Measurements from ENCODE around the gene ZDHHC3.

Gene ZDHHC3

DNA sequence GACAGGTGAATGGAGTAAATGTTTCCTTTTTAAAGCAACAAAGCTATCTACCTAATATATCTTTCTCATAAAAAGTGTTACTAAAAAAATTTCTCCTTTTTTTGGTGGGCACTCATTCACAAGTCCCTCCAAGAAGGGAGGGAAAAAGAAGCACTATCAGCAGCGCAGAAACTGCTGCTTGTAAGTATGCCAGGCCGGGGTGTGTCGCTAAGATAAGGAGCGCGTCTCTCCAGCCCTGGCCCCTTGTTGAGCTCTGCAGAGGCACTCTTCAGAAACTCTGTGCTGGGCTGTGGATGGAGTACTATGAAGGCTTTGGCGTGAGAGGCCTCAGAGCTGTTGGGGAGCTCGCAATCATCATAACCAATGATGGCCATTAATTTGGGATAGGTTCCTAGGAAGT, 49.1 kb downstream of the ZDHHC3 start:
- no peak overlapping the region for H3K4me3 ChIP-seq (ENCODE audit: low read depth, low read length)
- H3K27ac ChIP-seq (ENCODE audit: low read depth, low read length), result no peak overlapping the region
- no peaks in the 10 kb centered on the region for H3K4me1 ChIP-seq (ENCODE audit: control insufficient read depth, insufficient read depth, low read length)
- no peaks in the 10 kb centered on the region for H3K27me3 ChIP-seq (ENCODE audit: control insufficient read depth, insufficient read depth, low read length)
- H3K9ac ChIP-seq (ENCODE audit: low read length), result no peak overlapping the region
- no peaks in the 10 kb centered on the region for H3K9me3 ChIP-seq (ENCODE audit: control insufficient read depth, insufficient read depth, low read depth, low read length)
- H3K36me3 ChIP-seq (ENCODE audit: control insufficient read depth, insufficient read depth, low read length), result peaks cover 68% of the 10 kb centered on the region

DNA sequence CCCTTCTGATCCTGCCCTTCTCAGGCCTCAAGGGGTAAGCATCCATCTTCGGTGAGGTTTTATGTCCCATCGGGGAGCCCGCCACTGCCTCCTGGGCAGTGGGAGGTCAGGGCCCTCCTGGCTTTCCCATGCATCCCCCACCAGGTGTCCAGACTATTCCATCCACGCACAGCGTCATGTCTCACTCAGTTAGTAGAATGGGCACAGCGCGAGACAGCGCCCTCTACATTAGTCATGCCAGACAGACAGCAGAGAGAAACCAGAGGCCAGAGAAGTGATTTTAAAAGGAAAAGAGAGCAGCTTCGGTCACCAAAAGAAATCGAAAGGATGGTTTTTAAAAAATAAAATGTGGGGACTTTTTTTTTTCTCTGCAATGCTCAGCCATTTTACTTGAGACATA, 49.8 kb downstream of the ZDHHC3 start:
- H3K4me3 ChIP-seq (ENCODE audit: low read depth, low read length), result no peak overlapping the region
- no peaks in the 10 kb centered on the region for H3K27me3 ChIP-seq (ENCODE audit: control insufficient read depth, insufficient read depth, low read length)

DNA sequence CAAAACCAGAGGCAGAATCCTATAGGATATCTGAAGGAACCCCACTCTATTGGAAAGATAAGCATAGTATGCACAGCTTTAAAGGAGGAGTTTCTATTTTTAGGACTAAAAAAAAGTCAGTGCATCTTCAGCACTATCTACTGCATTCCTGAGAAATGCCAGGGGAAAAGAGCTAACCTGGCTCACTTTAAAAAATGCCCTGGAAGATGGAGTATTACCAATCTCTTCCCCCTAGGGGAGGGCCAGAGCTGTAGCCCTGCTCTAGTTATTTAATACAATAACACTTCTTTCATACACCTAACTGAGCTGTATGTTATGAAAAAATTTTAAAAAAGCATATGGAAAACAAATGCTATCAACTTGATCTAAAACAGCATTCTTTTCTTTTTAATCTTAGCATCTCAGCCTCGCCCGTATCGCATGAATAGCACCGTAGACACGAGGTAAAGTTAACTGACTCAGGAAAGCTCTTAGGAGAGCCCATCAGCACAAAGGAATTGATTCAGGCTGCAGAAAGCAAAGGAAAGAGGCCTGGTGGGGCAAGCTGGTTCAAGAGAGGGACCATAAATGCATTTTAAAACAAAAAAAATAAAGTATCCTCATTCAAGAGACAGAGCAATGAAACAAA, 51.4 kb downstream of the ZDHHC3 start:
- no peaks in the 10 kb centered on the region for H3K4me1 ChIP-seq (ENCODE audit: control insufficient read depth, insufficient read depth, low read length)
- H3K27me3 ChIP-seq (ENCODE audit: control insufficient read depth, insufficient read depth, low read length), result no peaks in the 10 kb centered on the region
- H3K9me3 ChIP-seq (ENCODE audit: control insufficient read depth, insufficient read depth, low read depth, low read length), result no peaks in the 10 kb centered on the region
- H3K36me3 ChIP-seq (ENCODE audit: control insufficient read depth, insufficient read depth, low read length), result peaks cover 62% of the 10 kb centered on the region
- H3K9ac ChIP-seq (ENCODE audit: low read length), result no peak overlapping the region
- no peak overlapping the region for H3K4me3 ChIP-seq (ENCODE audit: low read depth, low read length)
- H3K27ac ChIP-seq (ENCODE audit: low read depth, low read length), result no peak overlapping the region

More for the DNA sequence above, 49.8 kb downstream of the ZDHHC3 start:
- Histone ChIP-seq H3K9ac (ENCODE audit: low read length) (no peak overlapping the region), H3K27ac (ENCODE audit: low read depth, low read length) (no peak overlapping the region), H3K36me3 (ENCODE audit: control insufficient read depth, insufficient read depth, low read length) (peaks cover 69% of the 10 kb centered on the region), H3K4me1 (ENCODE audit: control insufficient read depth, insufficient read depth, low read length) (no peaks in the 10 kb centered on the region), H3K9me3 (ENCODE audit: control insufficient read depth, insufficient read depth, low read depth, low read length) (no peaks in the 10 kb centered on the region)

DNA sequence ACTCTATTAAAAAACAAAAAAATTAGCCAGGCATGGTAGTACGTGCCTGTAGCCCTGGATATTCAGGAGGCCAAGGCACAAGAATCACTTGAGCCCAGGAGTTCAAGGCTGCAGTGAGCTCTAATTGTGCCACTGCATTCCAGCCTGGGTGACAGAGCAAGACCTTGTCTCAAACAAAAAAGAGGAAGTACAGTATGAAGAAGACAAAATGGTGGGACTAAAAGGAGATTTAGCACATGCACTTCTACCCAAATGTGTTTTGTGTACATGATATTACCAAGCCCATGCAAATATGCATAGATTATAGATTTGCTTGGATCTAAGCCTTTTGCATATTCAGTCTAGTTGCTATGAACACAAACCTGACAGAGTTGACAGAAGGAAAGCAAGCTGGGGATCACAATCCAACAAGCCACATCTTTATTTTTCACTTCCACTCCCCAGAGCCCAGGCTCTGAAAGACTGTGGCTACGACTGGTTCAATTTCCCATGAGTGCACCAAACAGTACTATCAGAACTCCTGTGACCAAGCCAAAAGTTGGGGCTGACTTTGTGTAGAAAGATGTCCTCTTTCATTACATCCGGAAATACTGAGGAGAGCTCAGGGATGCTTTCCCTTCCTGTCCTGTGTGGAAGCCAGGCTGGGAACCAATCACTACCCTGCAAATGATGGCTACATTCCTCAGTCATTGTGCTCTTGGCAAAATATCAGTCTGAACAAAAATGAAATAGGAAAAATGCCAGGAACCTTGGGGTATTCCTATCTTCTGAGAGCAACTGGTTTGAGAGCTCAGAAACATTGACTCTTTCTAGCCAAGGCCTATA, 52.1 kb downstream of the ZDHHC3 start:
- H3K36me3 ChIP-seq (ENCODE audit: control insufficient read depth, insufficient read depth, low read length), result peaks cover 55% of the 10 kb centered on the region
- no peaks in the 10 kb centered on the region for H3K27me3 ChIP-seq (ENCODE audit: control insufficient read depth, insufficient read depth, low read length)
- no peak overlapping the region for H3K9ac ChIP-seq (ENCODE audit: low read length)
- no peaks in the 10 kb centered on the region for H3K9me3 ChIP-seq (ENCODE audit: control insufficient read depth, insufficient read depth, low read depth, low read length)
- no peak overlapping the region for H3K4me3 ChIP-seq (ENCODE audit: low read depth, low read length)
- H3K4me1 ChIP-seq (ENCODE audit: control insufficient read depth, insufficient read depth, low read length), result no peaks in the 10 kb centered on the region
- H3K27ac ChIP-seq (ENCODE audit: low read depth, low read length), result no peak overlapping the region

DNA sequence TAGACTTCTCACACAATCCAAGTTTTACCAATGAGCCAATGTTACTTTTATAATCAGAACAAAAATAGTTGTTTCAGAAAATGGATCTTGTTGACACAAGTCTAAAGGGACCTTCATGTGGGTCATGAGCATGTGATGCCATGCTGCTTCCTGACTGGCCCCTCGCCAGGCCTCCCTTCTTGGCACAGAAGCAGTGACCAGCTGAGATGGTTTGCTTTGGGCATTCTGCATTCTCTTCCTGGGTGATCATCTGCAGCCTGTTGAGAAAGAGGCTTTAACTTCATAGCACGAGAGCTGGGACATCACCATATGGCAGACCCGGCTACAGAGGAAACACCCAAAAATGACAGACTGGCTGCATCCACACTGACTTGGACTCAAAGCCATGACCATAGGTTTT, 55.9 kb downstream of the ZDHHC3 start:
- H3K9ac ChIP-seq (ENCODE audit: low read length), result no peak overlapping the region
- no peaks in the 10 kb centered on the region for H3K9me3 ChIP-seq (ENCODE audit: control insufficient read depth, insufficient read depth, low read depth, low read length)
- peaks cover 27% of the 10 kb centered on the region for H3K36me3 ChIP-seq (ENCODE audit: control insufficient read depth, insufficient read depth, low read length)
- no peaks in the 10 kb centered on the region for H3K27me3 ChIP-seq (ENCODE audit: control insufficient read depth, insufficient read depth, low read length)
- no peak overlapping the region for H3K27ac ChIP-seq (ENCODE audit: low read depth, low read length)
- peaks cover 4% of the 10 kb centered on the region; the same call in 1 of the 2 replicates for H3K4me1 ChIP-seq (ENCODE audit: control insufficient read depth, insufficient read depth, low read length)
- H3K4me3 ChIP-seq (ENCODE audit: low read depth, low read length), result no peak overlapping the region

DNA sequence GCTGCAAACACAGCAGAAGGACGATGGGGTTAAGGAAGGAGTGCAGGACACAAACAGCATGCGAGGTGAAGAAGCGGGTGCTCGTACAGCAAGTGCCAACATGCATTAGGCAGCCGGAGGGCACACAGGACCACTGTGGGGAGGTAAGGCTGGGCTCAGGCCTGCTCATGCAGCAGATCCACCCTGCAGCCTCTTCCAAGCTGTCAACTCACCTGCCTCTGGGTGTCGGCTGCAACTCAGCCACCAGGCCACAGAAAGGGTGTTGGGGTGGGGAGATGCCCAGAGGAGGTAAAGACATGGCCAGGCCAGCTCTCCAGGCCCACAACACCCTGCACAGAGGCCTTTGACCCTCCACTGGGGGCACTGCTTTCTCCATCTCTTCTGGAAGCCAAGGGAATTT, 57.4 kb downstream of the ZDHHC3 start:
- Histone ChIP-seq H3K4me3 (ENCODE audit: low read depth, low read length) (no peak overlapping the region), H3K27ac (ENCODE audit: low read depth, low read length) (no peak overlapping the region), H3K9me3 (ENCODE audit: control insufficient read depth, insufficient read depth, low read depth, low read length) (no peaks in the 10 kb centered on the region), H3K9ac (ENCODE audit: low read length) (no peak overlapping the region), H3K27me3 (ENCODE audit: control insufficient read depth, insufficient read depth, low read length) (no peaks in the 10 kb centered on the region), H3K4me1 (ENCODE audit: control insufficient read depth, insufficient read depth, low read length) (peaks cover 6% of the 10 kb centered on the region; the same call in 1 of the 2 replicates), H3K36me3 (ENCODE audit: control insufficient read depth, insufficient read depth, low read length) (peaks cover 23% of the 10 kb centered on the region)

DNA sequence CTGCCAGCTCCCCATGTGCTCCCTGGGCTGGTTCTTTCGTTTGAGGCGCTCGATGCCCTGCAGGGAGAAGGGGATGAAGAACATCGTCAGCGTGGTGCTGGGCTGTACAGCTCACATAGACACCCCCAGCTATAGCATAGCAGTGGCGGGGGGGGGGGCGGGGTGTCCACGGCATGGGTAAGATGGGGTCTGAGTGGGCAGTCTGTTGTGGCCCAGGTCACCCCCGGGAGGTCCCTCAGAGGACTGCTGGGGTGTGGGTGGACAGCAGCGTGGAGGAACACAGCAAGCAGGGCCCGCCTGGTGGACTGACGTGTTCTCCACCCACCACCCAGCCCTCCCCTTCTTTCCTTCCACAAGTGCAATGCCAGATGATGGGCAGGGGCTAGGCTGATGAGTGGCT, 57.9 kb downstream of the ZDHHC3 start:
- Histone ChIP-seq H3K4me3 (ENCODE audit: low read depth, low read length) (no peak overlapping the region), H3K9ac (ENCODE audit: low read length) (no peak overlapping the region), H3K27me3 (ENCODE audit: control insufficient read depth, insufficient read depth, low read length) (no peaks in the 10 kb centered on the region), H3K9me3 (ENCODE audit: control insufficient read depth, insufficient read depth, low read depth, low read length) (no peaks in the 10 kb centered on the region), H3K36me3 (ENCODE audit: control insufficient read depth, insufficient read depth, low read length) (peaks cover 22% of the 10 kb centered on the region), H3K27ac (ENCODE audit: low read depth, low read length) (no peak overlapping the region), H3K4me1 (ENCODE audit: control insufficient read depth, insufficient read depth, low read length) (peaks cover 7% of the 10 kb centered on the region; the same call in 1 of the 2 replicates)

DNA sequence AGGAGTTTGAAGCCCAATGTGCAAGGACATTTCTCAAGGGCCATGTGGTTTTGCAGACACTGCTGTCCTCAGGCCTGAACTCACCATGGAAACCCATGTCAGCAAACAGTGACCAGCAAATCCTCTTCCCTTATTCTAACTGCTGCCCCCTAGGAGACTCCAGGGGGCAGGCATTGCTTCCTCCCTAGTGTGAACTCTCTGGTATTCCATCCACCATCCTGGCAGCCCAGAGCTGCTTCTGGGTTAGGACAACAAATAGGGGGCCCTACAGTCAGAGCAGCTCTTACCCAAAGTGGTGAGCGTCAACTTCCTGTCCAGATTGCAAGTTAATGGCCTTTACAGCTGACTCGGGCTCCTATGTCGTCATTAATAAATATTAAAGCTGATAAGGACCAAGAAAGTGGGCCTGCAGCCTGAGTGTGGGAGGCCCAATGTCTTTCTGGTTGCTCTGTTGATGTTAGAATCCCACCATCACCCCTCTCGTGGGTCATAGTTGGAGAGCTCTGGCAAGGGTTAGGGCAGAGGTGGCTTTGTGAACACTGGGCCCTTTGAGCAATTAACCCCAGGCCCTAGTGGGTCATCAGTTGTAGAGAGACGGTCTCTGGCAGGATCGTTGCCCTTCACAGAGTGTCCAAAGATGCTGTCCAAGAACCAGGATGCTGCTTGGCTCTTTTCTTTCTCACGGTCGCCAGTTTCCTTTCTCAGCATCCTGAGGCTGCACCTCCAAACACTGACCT, 60.1 kb downstream of the ZDHHC3 start:
- Histone ChIP-seq H3K4me3 (ENCODE audit: low read depth, low read length) (no peak overlapping the region), H3K9me3 (ENCODE audit: control insufficient read depth, insufficient read depth, low read depth, low read length) (no peaks in the 10 kb centered on the region), H3K27ac (ENCODE audit: low read depth, low read length) (no peak overlapping the region), H3K27me3 (ENCODE audit: control insufficient read depth, insufficient read depth, low read length) (no peaks in the 10 kb centered on the region), H3K9ac (ENCODE audit: low read length) (no peak overlapping the region), H3K36me3 (ENCODE audit: control insufficient read depth, insufficient read depth, low read length) (0 out of 2 replicates have a peak, but pooled peaks cover 9% of the 10 kb centered on the region), H3K4me1 (ENCODE audit: control insufficient read depth, insufficient read depth, low read length) (peaks cover 7% of the 10 kb centered on the region; the same call in 1 of the 2 replicates)

DNA sequence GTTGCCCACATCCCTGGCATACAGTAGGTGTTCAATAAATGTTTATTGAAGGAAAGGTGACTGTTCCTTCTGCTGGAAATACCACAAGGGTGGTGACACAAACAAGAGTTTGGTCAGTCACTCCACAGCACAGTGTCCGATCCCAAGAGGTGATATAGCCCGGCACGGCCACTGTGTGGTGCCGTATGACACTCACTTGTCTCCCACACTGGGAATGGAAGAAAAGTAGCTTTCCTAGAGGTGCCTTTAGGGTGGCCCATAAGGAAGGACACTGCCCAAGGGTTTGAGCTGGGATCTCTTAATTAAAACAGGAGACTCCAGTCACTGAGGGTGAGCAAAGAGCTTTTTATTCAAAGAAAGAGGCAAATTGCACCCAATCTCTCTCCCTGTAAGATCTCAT, 61.0 kb downstream of the ZDHHC3 start:
- H3K4me1 ChIP-seq (ENCODE audit: control insufficient read depth, insufficient read depth, low read length), result peaks cover 7% of the 10 kb centered on the region; the same call in 1 of the 2 replicates
- no peaks in the 10 kb centered on the region for H3K27me3 ChIP-seq (ENCODE audit: control insufficient read depth, insufficient read depth, low read length)
- no peak overlapping the region for H3K4me3 ChIP-seq (ENCODE audit: low read depth, low read length)
- H3K9ac ChIP-seq (ENCODE audit: low read length), result no peak overlapping the region
- H3K27ac ChIP-seq (ENCODE audit: low read depth, low read length), result no peak overlapping the region
- 0 out of 2 replicates have a peak, but pooled peaks cover 3% of the 10 kb centered on the region for H3K36me3 ChIP-seq (ENCODE audit: control insufficient read depth, insufficient read depth, low read length)
- H3K9me3 ChIP-seq (ENCODE audit: control insufficient read depth, insufficient read depth, low read depth, low read length), result no peaks in the 10 kb centered on the region

DNA sequence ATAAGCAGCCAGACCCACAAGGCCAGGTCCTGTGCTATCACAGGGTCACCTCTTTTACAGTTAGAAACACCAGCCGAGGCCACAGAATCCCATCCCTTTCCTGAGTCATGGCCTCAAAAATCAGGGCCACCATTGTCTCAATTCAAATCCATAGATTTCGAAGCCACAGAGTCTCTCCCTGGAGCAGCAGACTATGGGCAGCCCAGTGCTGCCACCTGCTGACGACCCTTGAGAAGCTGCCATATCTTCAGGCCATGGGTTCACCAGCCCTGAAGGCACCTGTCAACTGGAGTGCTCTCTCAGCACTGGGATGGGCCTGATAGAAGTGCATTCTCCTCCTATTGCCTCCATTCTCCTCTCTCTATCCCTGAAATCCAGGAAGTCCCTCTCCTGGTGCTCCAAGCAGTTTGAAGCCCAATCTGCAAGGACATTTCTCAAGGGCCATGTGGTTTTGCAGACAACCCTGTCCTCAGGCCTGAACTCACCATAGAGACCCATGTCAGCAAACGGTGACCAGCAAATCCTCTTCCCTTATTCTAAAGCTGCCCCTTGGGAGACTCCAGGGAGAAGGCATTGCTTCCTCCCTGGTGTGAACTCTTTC, 62.0 kb downstream of the ZDHHC3 start:
- 0 out of 2 replicates have a peak, but pooled peaks cover 3% of the 10 kb centered on the region for H3K36me3 ChIP-seq (ENCODE audit: control insufficient read depth, insufficient read depth, low read length)
- H3K4me3 ChIP-seq (ENCODE audit: low read depth, low read length), result no peak overlapping the region

More for the DNA sequence above, 62.0 kb downstream of the ZDHHC3 start:
- no peak overlapping the region for H3K27ac ChIP-seq (ENCODE audit: low read depth, low read length)
- no peaks in the 10 kb centered on the region for H3K9me3 ChIP-seq (ENCODE audit: control insufficient read depth, insufficient read depth, low read depth, low read length)
- no peaks in the 10 kb centered on the region for H3K27me3 ChIP-seq (ENCODE audit: control insufficient read depth, insufficient read depth, low read length)
- no peak overlapping the region for H3K9ac ChIP-seq (ENCODE audit: low read length)
- peaks cover 7% of the 10 kb centered on the region; the same call in 1 of the 2 replicates for H3K4me1 ChIP-seq (ENCODE audit: control insufficient read depth, insufficient read depth, low read length)
